K562 (cell line): ENCODE results near the gene C19orf85. TPM values are rescaled to one million over a fixed set of nuclear protein-coding genes. Genes with fewer than 3 reads are reported as not detected.

Experiments used
- ARHGAP35 ChIP-seq: fragments of 450-650 bp; IDR thresholded peaks from 2 replicates; pipeline ENCODE4 v1.6.1; 2018; ENCODE audit not compliant: partially characterized antibody
- ATF1 ChIP-seq, 2 experiments: fragments of 450-650 bp in 1 of 2; IDR thresholded peaks; 2 replicates each; pipeline ENCODE4 v1.6.1; 2016; ENCODE audit warnings: missing compliant biosample characterization in 1 of 2, missing genetic modification characterization in 1 of 2
- ATF6 ChIP-seq: sonication (generic); formaldehyde crosslinking; IDR thresholded peaks from 2 replicates; pipeline ENCODE4 v1.4.0; 2020; ENCODE audit warnings: mild to moderate bottlenecking, missing genetic modification reagents
- ATF7 ChIP-seq: fragments of 450-650 bp; IDR thresholded peaks from 2 replicates; pipeline ENCODE4 v1.7.1; 2014; ENCODE audit warnings: mild to moderate bottlenecking, moderate library complexity
- CEBPG ChIP-seq, 3 experiments: fragments of 200-800 bp in 1 of 3; sonication (Bioruptor generic) in 1 of 3; sonication (generic) in 1 of 3; formaldehyde crosslinking in 1 of 3; IDR thresholded peaks in 2 of 3; conservative IDR thresholded peaks in 1 of 3; 2 replicates each; pipeline versions ENCODE4 v1.6.1 to v1.8.0; 2016 to 2022; ENCODE audit warnings: missing compliant biosample characterization in 2 of 3, missing genetic modification characterization in 2 of 3, mild to moderate bottlenecking in 1 of 3, missing genetic modification reagents in 1 of 3
- CHD2 ChIP-seq: IDR thresholded peaks from 2 replicates; pipeline ENCODE4 v1.6.1; 2011; ENCODE audit warnings: low read depth, low read length
- CREB1 ChIP-seq, 2 experiments: sonication (generic) in 1 of 2; formaldehyde crosslinking in 1 of 2; IDR thresholded peaks; 2 replicates each; pipeline versions ENCODE4 v1.6.1 to v1.8.0; 2012 to 2022; ENCODE audit warnings: inconsistent platforms in 1 of 2, mild to moderate bottlenecking in 1 of 2, missing genetic modification reagents in 1 of 2, moderate library complexity in 1 of 2
- FOXP1 ChIP-seq: sonication (generic); formaldehyde crosslinking; IDR thresholded peaks from 2 replicates; pipeline ENCODE4 v1.8.0; 2022; ENCODE audit warnings: mild to moderate bottlenecking, missing genetic modification reagents
- MITF ChIP-seq: IDR thresholded peaks from 2 replicates; pipeline ENCODE4 v1.6.1; 2014; ENCODE audit warnings: antibody characterized with exemption
- NFIC ChIP-seq: fragments of 450-650 bp; IDR thresholded peaks from 2 replicates; pipeline ENCODE4 v1.6.1; 2017; ENCODE audit warnings: mild to moderate bottlenecking, inconsistent platforms
- NFIX ChIP-seq: fragments of 250-450 bp; sonication (Bioruptor Pico); IDR thresholded peaks from 2 replicates; pipeline ENCODE4 v1.4.0; 2020; ENCODE audit warnings: low read depth, mild to moderate bottlenecking, moderate library complexity
- NR1H2 ChIP-seq: sonication (generic); formaldehyde crosslinking; IDR thresholded peaks from 2 replicates; pipeline ENCODE4 v1.4.0; 2020; ENCODE audit warnings: mild to moderate bottlenecking, missing genetic modification reagents
- NR2C1 ChIP-seq, 2 experiments: fragments of 450-650 bp; IDR thresholded peaks; 2 replicates each; pipeline ENCODE4 v1.6.1; 2017; ENCODE audit warnings: mild to moderate bottlenecking in 2 of 2, antibody characterized with exemption in 1 of 2, inconsistent platforms in 1 of 2, missing compliant biosample characterization in 1 of 2, missing genetic modification characterization in 1 of 2
- PHB2 ChIP-seq: fragments of 450-650 bp; IDR thresholded peaks from 2 replicates; pipeline ENCODE4 v1.6.1; 2017; ENCODE audit warnings: low read depth
- PURB ChIP-seq: sonication (generic); formaldehyde crosslinking; IDR thresholded peaks from 2 replicates; pipeline ENCODE4 v1.9.0; 2021; ENCODE audit warnings: low read depth, mild to moderate bottlenecking, missing genetic modification reagents
- SMAD2 ChIP-seq: fragments of 150-350 bp; IDR thresholded peaks from 2 replicates; pipeline ENCODE4 v1.6.1; 2014; ENCODE audit warnings: low read depth, mild to moderate bottlenecking, low read length
- SMAD4 ChIP-seq: fragments of 250-450 bp; sonication (Bioruptor Pico); conservative IDR thresholded peaks from 2 replicates; pipeline ENCODE4 v1.8.0; 2021; ENCODE audit warnings: inconsistent platforms, mild to moderate bottlenecking, moderate library complexity
- SMARCA4 ChIP-seq: fragments of 450-650 bp; IDR thresholded peaks from 2 replicates; pipeline ENCODE4 v1.6.1; 2016
- SNIP1 ChIP-seq: fragments of 450-650 bp; IDR thresholded peaks from 2 replicates; pipeline ENCODE4 v1.7.1; 2017; ENCODE audit warnings: low read depth, mild to moderate bottlenecking
- U2AF1 ChIP-seq: fragments of 200-400 bp; formaldehyde crosslinking; optimal IDR thresholded peaks from 2 replicates; pipeline ENCODE3; 2017; ENCODE audit warnings: mild to moderate bottlenecking, low read depth, low read length, moderate library complexity
- U2AF2 ChIP-seq: fragments of 200-400 bp; formaldehyde crosslinking; optimal IDR thresholded peaks from 2 replicates; pipeline ENCODE3; 2017; ENCODE audit warnings: low read depth, mild to moderate bottlenecking, low read length
- USF2 ChIP-seq: sonication (generic); formaldehyde crosslinking; IDR thresholded peaks from 2 replicates; pipeline ENCODE4 v1.5.0; 2020; ENCODE audit warnings: missing genetic modification reagents
- ZNF121 ChIP-seq: sonication (generic); formaldehyde crosslinking; conservative IDR thresholded peaks from 2 replicates; pipeline ENCODE4 v1.8.0; 2022; ENCODE audit warnings: missing genetic modification reagents
- ZNF354B ChIP-seq: fragments of 250-450 bp; sonication (Bioruptor Pico); IDR thresholded peaks from 2 replicates; pipeline ENCODE4 v1.4.0; 2020
- ZNF586 ChIP-seq: fragments of 450-650 bp; formaldehyde crosslinking; conservative IDR thresholded peaks from 2 replicates; pipeline ENCODE4 v1.4.0; 2020; ENCODE audit warnings: mild to moderate bottlenecking, moderate library complexity
- polyA plus RNA-seq, 8 experiments: library from polyadenylated mRNA; depleted of rRNA in 4 of 8; stranded (reverse) in 5 of 8; unstranded in 3 of 8; fragments of >200 nt; fragmentation: Nextera tagmentation in 2 of 8; fragmentation: Illumina TruSeq in 1 of 8; extraction: Ambion mirVana in 2 of 8; extraction: Trizol in 1 of 8; gene quantifications; 2 replicates each; pipeline versions ENCODE4 v1.2.1 to v1.2.3, GENCODE V29; 2011 to 2014; ENCODE audit warnings: inconsistent platforms in 1 of 8, missing spikeins in 1 of 8
- total RNA-seq, 7 experiments: library from RNA; depleted of rRNA in 6 of 7; stranded (reverse); fragments of >200 nt in 6 of 7; fragmentation: Illumina TruSeq in 2 of 7; extraction: Trizol in 2 of 7; gene quantifications; 2 replicates each; pipeline versions ENCODE4 v1.2.1 to v1.2.3, GENCODE V29; 2011 to 2021; ENCODE audit warnings: low replicate concordance in 1 of 7

The C19orf85 gene
- total and polyA plus RNA-seq, 9 of the 15 experiments (the other 6 are each of a cell fraction or from before 2014, with no cell fraction given) = not detected

- TF ChIP-seq MITF = no peak
- no peak for TF ChIP-seq CHD2
- TF ChIP-seq NR2C1 (IDR thresholded peaks at IDR 0.05) = no peak
- no peak for TF ChIP-seq NR2C1 (tag; IDR thresholded peaks at IDR 0.05)
- no peak for TF ChIP-seq CREB1 (IDR thresholded peaks at IDR 0.05)
- TF ChIP-seq CREB1 (CRISPR knock-in tag; IDR thresholded peaks at IDR 0.05) = no peak
- no peak for TF ChIP-seq ARHGAP35
- no peak for TF ChIP-seq PURB (CRISPR knock-in tag)
- no peak for TF ChIP-seq PHB2
- TF ChIP-seq SMAD2 = no peak
- no peak for TF ChIP-seq ZNF354B
- no peak for TF ChIP-seq SNIP1
- no peak for TF ChIP-seq ATF7
- TF ChIP-seq ZNF586 = no peak
- TF ChIP-seq NFIX (CRISPR knock-in tag) = peak; percentile 76
- no peak for TF ChIP-seq ATF1 (CRISPR knock-in tag; IDR thresholded peaks at IDR 0.05)
- TF ChIP-seq ATF1 (tag; IDR thresholded peaks at IDR 0.05) = peak; percentile 28
- 0 out of 2 replicates have a peak, but pooled peaks have one; percentile 31 for TF ChIP-seq SMARCA4
- TF ChIP-seq FOXP1 = no peak
- no peak for TF ChIP-seq USF2 (CRISPR knock-in tag)
- no peak for TF ChIP-seq U2AF1
- TF ChIP-seq U2AF2 = no peak
- no peak for TF ChIP-seq CEBPG (CRISPR knock-in tag; IDR thresholded peaks at IDR 0.05)
- no peak for TF ChIP-seq CEBPG (tag; conservative IDR thresholded peaks at IDR 0.05 in 1 of 2, IDR thresholded peaks at IDR 0.05 in 1 of 2)
- peak; percentile 96 for TF ChIP-seq NFIC
- no peak for TF ChIP-seq ZNF121 (CRISPR knock-in tag)
- 0 out of 2 replicates have a peak, but pooled peaks have one; percentile 79 for TF ChIP-seq ATF6
- TF ChIP-seq SMAD4 (CRISPR knock-in tag) = no peak
- TF ChIP-seq NR1H2 (CRISPR knock-in tag) = 0 out of 2 replicates have a peak, but pooled peaks have one; percentile 46
Measured at GRCh38 chr19:55459950-55460657, 4.4 kb downstream of the C19orf85 start (continued).
